ENCODE data around the gene PCNX3.
"Not testable (repeated sequence)": the region's sequence is repeated elsewhere in the genome, so short reads cannot be mapped to it uniquely, and the experiment has no call there.

Gene PCNX3

GRCh38 chr11:65672180-65672860 lies 56.7 kb downstream of the PCNX3 start:
- no peak overlapping the region for H3K27ac ChIP-seq (ENCODE audit: low read depth, low read length)
- no peaks in the 10 kb centered on the region for H3K4me1 ChIP-seq (ENCODE audit: control insufficient read depth, low read depth, low read length)
- no peaks in the 10 kb centered on the region for H3K79me1 ChIP-seq (ENCODE audit: low read length)
- no peak overlapping the region for H4K5ac ChIP-seq (ENCODE audit: low read length)
- H3K4ac ChIP-seq (ENCODE audit: low read depth, low read length): no peak overlapping the region
- no peaks in the 10 kb centered on the region for H3K79me2 ChIP-seq (ENCODE audit: control insufficient read depth, insufficient read depth, low read length)
- no peak overlapping the region for H3K56ac ChIP-seq (ENCODE audit: low read length)
- no peak overlapping the region for H2BK5ac ChIP-seq (ENCODE audit: low read length)
- H4K8ac ChIP-seq (ENCODE audit: low read depth, low read length): no peak overlapping the region
- no peaks in the 10 kb centered on the region for H3K36me3 ChIP-seq (ENCODE audit: control insufficient read depth, insufficient read depth, low read length)
- no peak overlapping the region for H2BK15ac ChIP-seq (replicated peaks; ENCODE audit: low read depth)
- DNase-seq: no peak
- no peak overlapping the region for H3K18ac ChIP-seq (ENCODE audit: low read length)
- no peak overlapping the region for H2BK120ac ChIP-seq (ENCODE audit: low read depth, low read length)
- no peak overlapping the region for H3K23ac ChIP-seq (ENCODE audit: low read length)
- H3K4me2 ChIP-seq (ENCODE audit: low read length): no peak overlapping the region
- no peak overlapping the region for H3K9ac ChIP-seq (ENCODE audit: low read length)
- H3K4me3 ChIP-seq (ENCODE audit: low read length): no peak overlapping the region
- H3K27me3 ChIP-seq (ENCODE audit: insufficient read depth, low read length, poor library complexity): no peaks in the 10 kb centered on the region
- no peak overlapping the region for H2AK5ac ChIP-seq (ENCODE audit: low read length)

GRCh38 chr11:65672982-65673381 lies 57.4 kb downstream of the PCNX3 start:
- Histone ChIP-seq H3K36me3 (ENCODE audit: control insufficient read depth, insufficient read depth, low read length) (no peaks in the 10 kb centered on the region), H3K27ac (ENCODE audit: low read depth, low read length) (no peak overlapping the region), H2BK5ac (ENCODE audit: low read length) (no peak overlapping the region), H3K4ac (ENCODE audit: low read depth, low read length) (no peak overlapping the region), H3K79me1 (ENCODE audit: low read length) (no peaks in the 10 kb centered on the region), H4K8ac (ENCODE audit: low read depth, low read length) (no peak overlapping the region), H2BK15ac (replicated peaks; ENCODE audit: low read depth) (no peak overlapping the region), H3K79me2 (ENCODE audit: control insufficient read depth, insufficient read depth, low read length) (no peaks in the 10 kb centered on the region), H4K5ac (ENCODE audit: low read length) (no peak overlapping the region), H3K4me2 (ENCODE audit: low read length) (no peak overlapping the region), H3K23ac (ENCODE audit: low read length) (no peak overlapping the region), H3K18ac (ENCODE audit: low read length) (no peak overlapping the region), H3K4me1 (ENCODE audit: control insufficient read depth, low read depth, low read length) (no peaks in the 10 kb centered on the region), H3K4me3 (ENCODE audit: low read length) (no peak overlapping the region), H3K27me3 (ENCODE audit: insufficient read depth, low read length, poor library complexity) (no peaks in the 10 kb centered on the region), H3K9ac (ENCODE audit: low read length) (no peak overlapping the region), H2BK120ac (ENCODE audit: low read depth, low read length) (no peak overlapping the region), H3K56ac (ENCODE audit: low read length) (no peak overlapping the region), H2AK5ac (ENCODE audit: low read length) (no peak overlapping the region)
- no peak for DNase-seq
- no CpG with 5 or more reads among the region's 2 CpGs for WGBS (ENCODE audit: extremely low coverage, insufficient coverage, low lambda C conversion rate)

GRCh38 chr11:65680192-65680743 lies 64.7 kb downstream of the PCNX3 start:
- no peak overlapping the region for H3K56ac ChIP-seq (ENCODE audit: low read length)

GRCh38 chr11:65683480-65683879 lies 67.9 kb downstream of the PCNX3 start:
- H3K79me2 ChIP-seq (ENCODE audit: control insufficient read depth, insufficient read depth, low read length); H4K5ac ChIP-seq (ENCODE audit: low read length); H3K9ac ChIP-seq (ENCODE audit: low read length); H2BK15ac ChIP-seq (replicated peaks; ENCODE audit: low read depth); H2AK5ac ChIP-seq (ENCODE audit: low read length); H3K79me1 ChIP-seq (ENCODE audit: low read length); H4K8ac ChIP-seq (ENCODE audit: low read depth, low read length); H2BK120ac ChIP-seq (ENCODE audit: low read depth, low read length); H3K4me2 ChIP-seq (ENCODE audit: low read length); H3K4ac ChIP-seq (ENCODE audit: low read depth, low read length); H3K23ac ChIP-seq (ENCODE audit: low read length); H3K36me3 ChIP-seq (ENCODE audit: control insufficient read depth, insufficient read depth, low read length); H3K4me1 ChIP-seq (ENCODE audit: control insufficient read depth, low read depth, low read length); H3K4me3 ChIP-seq (ENCODE audit: low read length); DNase-seq; H3K27me3 ChIP-seq (ENCODE audit: insufficient read depth, low read length, poor library complexity); H3K56ac ChIP-seq (ENCODE audit: low read length); H2BK5ac ChIP-seq (ENCODE audit: low read length); H3K18ac ChIP-seq (ENCODE audit: low read length); H3K27ac ChIP-seq (ENCODE audit: low read depth, low read length): not testable (repeated sequence)
- no CpG with 5 or more reads among the region's 6 CpGs for WGBS (ENCODE audit: extremely low coverage, insufficient coverage, low lambda C conversion rate)

More at GRCh38 chr11:65680192-65680743, 64.7 kb downstream of the PCNX3 start:
- WGBS (ENCODE audit: extremely low coverage, insufficient coverage, low lambda C conversion rate): no CpG with 5 or more reads among the region's 5 CpGs
- H4K8ac ChIP-seq (ENCODE audit: low read depth, low read length): no peak overlapping the region
- no peak overlapping the region for H2BK120ac ChIP-seq (ENCODE audit: low read depth, low read length)
- no peaks in the 10 kb centered on the region for H3K79me1 ChIP-seq (ENCODE audit: low read length)
- no peak overlapping the region for H3K4me3 ChIP-seq (ENCODE audit: low read length)
- H4K5ac ChIP-seq (ENCODE audit: low read length): no peak overlapping the region
- no peak overlapping the region for H2BK5ac ChIP-seq (ENCODE audit: low read length)
- H3K23ac ChIP-seq (ENCODE audit: low read length): no peak overlapping the region
- no peak overlapping the region for H3K4me2 ChIP-seq (ENCODE audit: low read length)
- no peaks in the 10 kb centered on the region for H3K79me2 ChIP-seq (ENCODE audit: control insufficient read depth, insufficient read depth, low read length)
- H3K4me1 ChIP-seq (ENCODE audit: control insufficient read depth, low read depth, low read length): no peaks in the 10 kb centered on the region
- H3K27ac ChIP-seq (ENCODE audit: low read depth, low read length): no peak overlapping the region
- no peaks in the 10 kb centered on the region for H3K27me3 ChIP-seq (ENCODE audit: insufficient read depth, low read length, poor library complexity)
- no peaks in the 10 kb centered on the region for H3K36me3 ChIP-seq (ENCODE audit: control insufficient read depth, insufficient read depth, low read length)
- no peak overlapping the region for H3K4ac ChIP-seq (ENCODE audit: low read depth, low read length)
- H2BK15ac ChIP-seq (replicated peaks; ENCODE audit: low read depth): no peak overlapping the region
- no peak overlapping the region for H3K9ac ChIP-seq (ENCODE audit: low read length)
- no peak for DNase-seq
- H2AK5ac ChIP-seq (ENCODE audit: low read length): no peak overlapping the region
- H3K18ac ChIP-seq (ENCODE audit: low read length): no peak overlapping the region

GRCh38 chr11:65685981-65686380 lies 70.4 kb downstream of the PCNX3 start:
- Histone ChIP-seq H2BK15ac (replicated peaks; ENCODE audit: low read depth) (no peak overlapping the region), H4K8ac (ENCODE audit: low read depth, low read length) (no peak overlapping the region), H2BK120ac (ENCODE audit: low read depth, low read length) (no peak overlapping the region), H3K18ac (ENCODE audit: low read length) (no peak overlapping the region), H2BK5ac (ENCODE audit: low read length) (no peak overlapping the region), H3K27ac (ENCODE audit: low read depth, low read length) (no peak overlapping the region), H3K27me3 (ENCODE audit: insufficient read depth, low read length, poor library complexity) (no peaks in the 10 kb centered on the region), H2AK5ac (ENCODE audit: low read length) (no peak overlapping the region), H3K4me3 (ENCODE audit: low read length) (no peak overlapping the region), H3K4me2 (ENCODE audit: low read length) (no peak overlapping the region), H3K23ac (ENCODE audit: low read length) (no peak overlapping the region), H3K4me1 (ENCODE audit: control insufficient read depth, low read depth, low read length) (no peaks in the 10 kb centered on the region), H3K79me1 (ENCODE audit: low read length) (no peaks in the 10 kb centered on the region), H3K36me3 (ENCODE audit: control insufficient read depth, insufficient read depth, low read length) (no peaks in the 10 kb centered on the region), H3K79me2 (ENCODE audit: control insufficient read depth, insufficient read depth, low read length) (no peaks in the 10 kb centered on the region), H4K5ac (ENCODE audit: low read length) (no peak overlapping the region), H3K9ac (ENCODE audit: low read length) (no peak overlapping the region), H3K4ac (ENCODE audit: low read depth, low read length) (no peak overlapping the region), H3K56ac (ENCODE audit: low read length) (no peak overlapping the region)
- no CpG with 5 or more reads among the region's 8 CpGs for WGBS (ENCODE audit: extremely low coverage, insufficient coverage, low lambda C conversion rate)
- DNase-seq: peak; percentile 14
